SH-SY5Y (cell line): Measurements from ENCODE around the gene CACNA1B.

ENCODE experiments used
- GATA2 ChIP-seq: IDR thresholded peaks from 2 replicates; pipeline ENCODE4 v1.6.1; 2011; ENCODE audit warnings: mild to moderate bottlenecking, low read depth, low read length
- GATA3 ChIP-seq: IDR thresholded peaks from 2 replicates; pipeline ENCODE4 v1.6.1; 2011; ENCODE audit warnings: low read depth, mild to moderate bottlenecking, low read length, moderate library complexity

GRCh38 chr9:138067613-138068367 lies 190.2 kb downstream of the CACNA1B start:
- TF ChIP-seq GATA2 (no peak), GATA3 (no peak)
